GM10248 (cell line): Measurements from ENCODE around the gene BCOR.

ENCODE experiments used
- CTCF ChIA-PET: fragments of 300-600 bp; sonication (Branson Sonifier 250); formaldehyde crosslinking; extraction: SDS; loops from one replicate; lab custom pipeline; 2021; ENCODE audit warnings: antibody characterized with exemption; lab: Yijun Ruan, JAX
- POLR2A ChIA-PET: fragments of 350-650 bp; sonication (Branson Sonifier 250); formaldehyde crosslinking; extraction: SDS; loops from one replicate; lab custom pipeline; 2020; ENCODE audit warnings: antibody characterized with exemption; lab: Yijun Ruan, JAX
- DNase-seq: peaks from one replicate; pipeline ENCODE4 v3.0.0; 2012; ENCODE audit errors: extremely low spot score
- CTCF ChIP-seq: IDR thresholded peaks from 2 replicates; pipeline ENCODE4 v1.5.1; 2012; ENCODE audit warnings: mild to moderate bottlenecking, low read depth; ENCODE audit errors: extremely low read depth, missing control alignments, control extremely low read depth

BCOR gene

DNA sequence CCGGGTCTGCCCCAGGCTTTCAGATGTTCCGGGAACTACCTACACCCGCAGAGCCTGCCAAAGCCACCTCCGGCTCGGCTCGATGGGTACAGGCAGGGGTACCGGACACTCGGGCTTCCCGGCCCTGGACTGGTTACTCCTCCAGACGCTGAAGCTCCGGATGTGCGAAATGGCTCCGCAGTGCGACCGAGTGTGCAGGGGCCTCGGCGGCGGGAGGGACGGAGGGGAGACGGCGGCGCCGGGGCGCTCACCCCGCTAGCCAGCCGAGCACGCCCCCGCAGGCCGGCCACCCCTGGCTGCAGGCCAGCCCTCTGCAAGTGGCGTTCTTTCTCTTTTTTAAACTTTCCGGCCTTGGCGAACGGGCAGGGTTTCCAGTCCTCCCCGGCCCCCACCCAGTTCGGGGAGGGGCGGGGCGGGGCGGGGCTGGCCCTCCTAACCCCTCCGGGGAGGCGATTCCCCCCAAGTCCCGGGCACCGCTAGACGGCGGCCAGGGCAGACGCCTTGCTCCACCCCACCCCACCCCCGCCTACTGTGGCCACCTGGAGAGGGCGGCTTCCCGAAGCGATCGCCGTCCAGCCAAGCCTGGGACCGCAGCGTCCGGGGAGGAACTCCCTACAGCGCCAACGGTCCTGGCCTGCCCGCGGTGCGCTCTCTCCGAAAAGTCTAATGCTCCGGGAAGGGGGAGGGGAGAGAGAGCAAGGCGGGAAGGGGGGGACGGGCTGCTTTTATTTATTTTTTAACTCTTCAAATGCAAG is 7.5 kb downstream of the BCOR start:
- TF ChIP-seq CTCF = no peak
- no peak for DNase-seq
- ChIA-PET CTCF (no interaction called here), POLR2A (no interaction called here)

GRCh38 chrX:40088803-40089540 is 8.8 kb downstream of the BCOR start:
- no peak for TF ChIP-seq CTCF
- POLR2A ChIA-PET = no interaction called here
- no peak for DNase-seq
- CTCF ChIA-PET = no interaction called here

GRCh38 chrX:40088299-40088625 is 9.5 kb downstream of the BCOR start:
- TF ChIP-seq CTCF = no peak
- ChIA-PET POLR2A (no interaction called here), CTCF (no interaction called here)
- DNase-seq = no peak

DNA sequence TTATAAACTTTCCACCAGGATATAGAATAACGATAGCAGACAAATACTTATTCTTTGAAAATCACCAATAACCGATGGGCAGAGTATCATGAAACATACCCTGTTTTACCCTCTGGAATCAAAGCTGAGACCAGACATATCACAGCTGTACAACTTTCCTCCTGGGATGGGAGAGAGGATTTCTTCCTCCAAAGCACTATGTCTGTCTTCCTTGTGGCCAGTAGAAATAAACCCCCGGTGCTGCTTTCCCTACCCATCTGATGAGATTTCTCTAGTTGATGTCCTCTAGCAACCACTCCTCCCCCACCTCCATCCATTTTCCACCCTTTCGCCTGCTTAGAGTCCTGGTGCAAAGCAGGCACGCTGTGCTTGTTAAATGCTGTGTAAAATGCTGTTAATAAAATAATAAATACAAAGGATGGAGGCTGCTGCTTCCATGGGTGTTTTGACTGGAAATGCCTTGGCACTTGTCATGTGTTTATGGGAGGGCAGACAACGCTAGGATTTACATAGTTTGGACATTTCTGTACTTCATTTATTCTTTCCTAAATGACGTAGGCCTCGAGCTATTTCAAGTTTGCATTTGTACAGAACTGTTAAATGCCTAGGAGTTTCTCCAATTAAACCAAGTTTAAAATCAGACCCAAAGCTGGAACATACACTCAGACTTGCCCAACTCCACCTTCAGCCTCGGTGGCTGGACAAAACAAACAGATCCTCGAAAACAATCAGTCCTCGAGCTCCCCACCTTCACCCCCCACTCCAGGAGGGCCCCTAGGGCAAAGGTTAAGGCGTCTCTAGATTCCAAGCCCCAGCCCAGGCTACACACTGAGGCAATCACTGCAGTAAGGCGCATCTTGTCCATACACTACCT is 10.1 kb downstream of the BCOR start:
- ChIA-PET POLR2A (no interaction called here), CTCF (interaction anchor here (1.0 kb wide), 1 partner anchor 12 kb away, joined by 3 read pairs; no protein-coding TSS in a partner anchor)
- DNase-seq = no peak
- TF ChIP-seq CTCF = no peak

DNA sequence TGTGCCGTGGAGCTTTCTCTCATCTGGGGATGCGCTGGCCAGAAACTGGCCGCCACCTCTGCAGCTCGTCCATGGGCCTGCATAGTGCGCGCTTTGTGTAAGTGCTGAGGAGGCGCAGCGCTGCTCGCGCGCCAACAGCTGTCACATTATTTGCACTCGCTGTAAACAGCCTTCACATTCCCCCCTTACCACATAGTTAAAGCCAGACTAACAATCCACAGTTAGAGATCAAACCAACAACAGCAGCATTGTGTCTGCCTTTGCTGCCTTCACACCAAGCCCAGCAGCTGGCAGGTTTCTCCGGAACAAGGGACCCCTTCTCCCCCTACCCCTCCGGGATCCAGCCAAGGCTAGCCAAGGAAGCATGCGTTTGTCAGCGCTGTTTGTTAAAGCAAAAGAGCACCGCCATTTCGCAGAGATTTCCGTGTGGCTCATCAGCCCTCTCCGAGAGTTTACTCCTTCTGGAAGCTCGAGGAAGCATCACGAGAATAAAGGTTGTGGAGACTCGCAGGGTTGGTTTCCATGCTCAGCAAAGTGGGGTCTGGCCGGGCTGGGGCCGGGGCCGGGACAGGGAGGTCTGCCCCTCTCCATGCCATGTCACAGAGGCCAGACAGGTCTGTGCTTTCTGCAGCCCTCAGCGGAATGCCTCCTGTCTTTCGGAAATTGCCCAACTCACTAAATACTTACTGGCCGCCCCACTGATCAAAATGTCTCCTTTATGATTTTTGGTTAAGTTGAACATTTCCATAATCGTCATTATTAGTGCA is 11.0 kb downstream of the BCOR start:
- TF ChIP-seq CTCF = no peak
- ChIA-PET CTCF (interaction anchor here (1.0 kb wide), 1 partner anchor 13 kb away, joined by 3 read pairs; no protein-coding TSS in a partner anchor), POLR2A (no interaction called here)
- no peak for DNase-seq
